A673 (cell line): Measurements from ENCODE around the gene SLC25A19. TPM values are rescaled to one million over a fixed set of nuclear protein-coding genes. Genes with fewer than 3 reads are reported as not detected.
"Not testable (repeated sequence)": the region's sequence is repeated elsewhere in the genome, so short reads cannot be mapped to it uniquely, and the experiment has no call there.

ENCODE experiments used
- BruUV-seq: library from RNA; stranded (reverse); fragments of 400-500 nt; replicated peaks from 2 replicates; lab custom pipeline; 2021; lab: Mats Ljungman, UMichigan
- CTCF ChIA-PET: fragments of 300-600 bp; sonication (Branson Sonifier 250); formaldehyde crosslinking; loops from one replicate; lab custom pipeline; 2022; ENCODE audit warnings: antibody characterized with exemption; lab: Charles Lee
- POLR2A ChIA-PET: fragments of 300-600 bp; sonication (Branson Sonifier 250); formaldehyde crosslinking; loops from one replicate; lab custom pipeline; 2022; ENCODE audit warnings: antibody characterized with exemption; ENCODE audit not compliant: low non-redundant PET; lab: Charles Lee
- DNase-seq: peaks from one replicate; pipeline ENCODE4 v3.0.0-alpha.2; 2015; ENCODE audit warnings: low spot score
- H3K27ac ChIP-seq: fragments of 200-600 bp; sonication (generic); 2 replicates; pipeline ENCODE4 v1.5.1; 2016; ENCODE audit warnings: mixed run types, low read depth, mild to moderate bottlenecking, mixed read lengths, antibody characterized with exemption, low read length; ENCODE audit not compliant: poor library complexity, severe bottlenecking
- H3K27me3 ChIP-seq: fragments of 200-600 bp; sonication (generic); replicated peaks from 2 replicates; pipeline ENCODE4 v1.6.1; 2017; ENCODE audit warnings: mixed run types, low read depth, mild to moderate bottlenecking, mixed read lengths, antibody characterized with exemption, low read length; ENCODE audit not compliant: insufficient read depth, poor library complexity
- H3K36me3 ChIP-seq: fragments of 200-600 bp; sonication (generic); 2 replicates; pipeline ENCODE4 v1.6.1; 2016; ENCODE audit warnings: mixed run types, mild to moderate bottlenecking, mixed read lengths, antibody characterized with exemption, low read length; ENCODE audit not compliant: insufficient read depth, poor library complexity, severe bottlenecking
- H3K4me1 ChIP-seq: fragments of 200-600 bp; sonication (generic); 2 replicates; pipeline ENCODE4 v1.6.1; 2017; ENCODE audit warnings: mixed run types, mild to moderate bottlenecking, mixed read lengths, antibody characterized with exemption, low read length; ENCODE audit not compliant: insufficient read depth, poor library complexity, severe bottlenecking
- H3K4me3 ChIP-seq: fragments of 200-600 bp; sonication (generic); 2 replicates; pipeline ENCODE4 v1.5.1; 2016; ENCODE audit warnings: low read depth, mixed run types, mild to moderate bottlenecking, mixed read lengths, low read length; ENCODE audit not compliant: poor library complexity, severe bottlenecking
- H3K9me3 ChIP-seq: fragments of 200-600 bp; sonication (generic); 2 replicates; pipeline ENCODE4 v1.6.1; 2016; ENCODE audit warnings: mixed run types, low read depth, mild to moderate bottlenecking, mixed read lengths, antibody characterized with exemption, low read length; ENCODE audit not compliant: poor library complexity, severe bottlenecking
- EZH2 ChIP-seq: fragments of 200-600 bp; sonication (generic); IDR thresholded peaks from 2 replicates; pipeline ENCODE4 v1.6.1; 2017; ENCODE audit warnings: borderline replicate concordance, low read depth, mild to moderate bottlenecking, mixed read lengths, antibody characterized with exemption, low read length; ENCODE audit not compliant: poor library complexity, severe bottlenecking
- intact Hi-C: fragments of 100-400 bp; cut with micrococcal nuclease; formaldehyde crosslinking; loops from one replicate; pipeline ENCODE4 v1.10.0; 2022; ENCODE audit not compliant: unreplicated experiment
- total RNA-seq: library from RNA; stranded (reverse); gene quantifications from 2 replicates; pipeline ENCODE4 v1.2.3, GENCODE V29; 2021
- TF ChIP-seq, protein P1 (sequence below): fragments of 300-800, 200-600 bp; sonication (generic); conservative IDR thresholded peaks from 2 replicates; pipeline ENCODE4 v1.5.1; 2017; ENCODE audit warnings: low read depth, mild to moderate bottlenecking, antibody characterized with exemption, low read length, moderate library complexity, mixed read lengths

SLC25A19 gene
- total RNA-seq, 1 experiment from 2014 or later: 45.0 TPM

DNA sequence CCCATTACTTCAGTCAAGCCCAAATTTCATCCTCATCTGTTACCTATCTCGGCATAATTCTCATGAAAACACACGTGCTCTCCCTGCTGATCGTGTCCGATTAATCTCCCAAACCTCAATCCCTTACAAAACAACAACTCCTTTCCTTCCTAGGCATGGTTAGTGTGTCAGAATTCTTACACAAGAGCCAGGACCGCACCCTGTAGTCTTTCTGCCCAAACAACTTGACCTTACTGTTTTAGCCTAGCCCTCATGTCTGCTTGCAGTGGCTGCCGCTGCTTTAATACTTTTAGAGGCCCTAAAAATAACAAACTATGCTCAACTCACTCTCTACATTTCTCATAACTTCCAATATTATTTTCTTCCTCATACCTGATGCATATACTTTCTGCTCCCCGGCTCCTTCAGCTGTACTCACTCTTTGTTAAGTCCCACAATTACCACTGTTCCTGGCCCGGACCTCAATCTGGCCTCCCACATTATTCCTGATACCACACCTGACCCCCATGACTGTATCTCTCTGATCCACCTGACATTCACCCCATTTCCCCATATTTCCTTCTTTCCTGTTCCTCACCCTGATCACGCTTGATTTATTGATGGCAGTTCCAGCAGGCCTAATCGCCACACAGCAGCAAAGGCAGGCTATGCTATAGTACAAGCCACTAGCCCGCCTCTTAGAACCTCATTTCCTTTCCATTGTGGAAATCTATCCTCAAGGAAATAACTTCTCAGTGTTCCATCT, 33.1 kb downstream of the SLC25A19 start:
- H3K36me3 ChIP-seq, POLR2A ChIA-PET, H3K4me1 ChIP-seq, H3K27ac ChIP-seq, H3K9me3 ChIP-seq, intact Hi-C loops, H3K4me3 ChIP-seq, BruUV-seq, H3K27me3 ChIP-seq, CTCF ChIA-PET, DNase-seq: not testable (repeated sequence)

DNA sequence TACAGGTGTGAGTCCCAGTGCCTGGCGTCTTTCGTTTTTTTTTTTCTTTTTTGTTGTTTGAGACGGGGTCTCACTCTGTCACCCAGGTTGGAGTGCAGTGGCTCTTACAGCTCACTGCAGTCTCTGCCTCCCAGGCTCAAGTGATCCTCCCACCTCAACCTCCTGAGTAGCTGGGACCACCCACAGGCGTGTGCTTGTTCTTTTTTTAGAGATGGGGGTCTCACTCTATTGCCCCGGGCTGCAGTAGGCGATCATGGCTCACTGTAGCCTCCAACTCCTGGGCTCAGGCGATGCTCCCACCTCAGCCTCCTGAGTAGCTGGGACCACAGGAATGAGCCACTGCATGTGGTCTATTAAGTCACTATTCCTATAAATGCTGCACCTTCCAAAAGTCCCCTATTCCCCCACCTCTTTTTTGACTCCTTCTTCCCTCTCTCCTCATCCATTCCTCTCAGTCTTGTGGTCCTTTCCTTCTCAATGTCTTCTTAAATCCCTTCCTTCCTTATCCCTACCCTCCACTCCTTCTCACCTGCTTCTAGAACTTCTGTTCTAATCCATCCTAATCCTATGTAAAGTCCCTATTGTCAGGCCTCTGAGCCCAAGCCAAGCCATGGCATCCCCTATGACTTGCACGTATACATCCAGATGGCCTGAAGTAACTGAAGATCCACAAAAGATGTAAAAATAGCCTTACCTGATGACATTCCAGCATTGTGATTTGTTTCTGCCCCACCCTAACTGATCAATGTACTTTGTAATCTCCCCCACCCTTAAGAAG, 37.0 kb downstream of the SLC25A19 start:
- Histone ChIP-seq H3K9me3 (no peaks in the 10 kb centered on the region), H3K27ac (no peak overlapping the region), H3K4me3 (no peak overlapping the region), H3K27me3 (no peaks in the 10 kb centered on the region), H3K4me1 (peaks cover 4% of the 10 kb centered on the region), H3K36me3 (no peaks in the 10 kb centered on the region)
- ChIA-PET POLR2A (no interaction called here), CTCF (interaction anchor here (0.7 kb wide), 1 partner anchor 93 kb away, joined by 6 read pairs; no protein-coding TSS in a partner anchor)
- TF ChIP-seq EZH2: no peak
- TF ChIP-seq, protein P1, sequence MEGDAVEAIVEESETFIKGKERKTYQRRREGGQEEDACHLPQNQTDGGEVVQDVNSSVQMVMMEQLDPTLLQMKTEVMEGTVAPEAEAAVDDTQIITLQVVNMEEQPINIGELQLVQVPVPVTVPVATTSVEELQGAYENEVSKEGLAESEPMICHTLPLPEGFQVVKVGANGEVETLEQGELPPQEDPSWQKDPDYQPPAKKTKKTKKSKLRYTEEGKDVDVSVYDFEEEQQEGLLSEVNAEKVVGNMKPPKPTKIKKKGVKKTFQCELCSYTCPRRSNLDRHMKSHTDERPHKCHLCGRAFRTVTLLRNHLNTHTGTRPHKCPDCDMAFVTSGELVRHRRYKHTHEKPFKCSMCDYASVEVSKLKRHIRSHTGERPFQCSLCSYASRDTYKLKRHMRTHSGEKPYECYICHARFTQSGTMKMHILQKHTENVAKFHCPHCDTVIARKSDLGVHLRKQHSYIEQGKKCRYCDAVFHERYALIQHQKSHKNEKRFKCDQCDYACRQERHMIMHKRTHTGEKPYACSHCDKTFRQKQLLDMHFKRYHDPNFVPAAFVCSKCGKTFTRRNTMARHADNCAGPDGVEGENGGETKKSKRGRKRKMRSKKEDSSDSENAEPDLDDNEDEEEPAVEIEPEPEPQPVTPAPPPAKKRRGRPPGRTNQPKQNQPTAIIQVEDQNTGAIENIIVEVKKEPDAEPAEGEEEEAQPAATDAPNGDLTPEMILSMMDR: no peak
- DNase-seq: no peak
- intact Hi-C loops: no loop called here
- no TSS peak for BruUV-seq

DNA sequence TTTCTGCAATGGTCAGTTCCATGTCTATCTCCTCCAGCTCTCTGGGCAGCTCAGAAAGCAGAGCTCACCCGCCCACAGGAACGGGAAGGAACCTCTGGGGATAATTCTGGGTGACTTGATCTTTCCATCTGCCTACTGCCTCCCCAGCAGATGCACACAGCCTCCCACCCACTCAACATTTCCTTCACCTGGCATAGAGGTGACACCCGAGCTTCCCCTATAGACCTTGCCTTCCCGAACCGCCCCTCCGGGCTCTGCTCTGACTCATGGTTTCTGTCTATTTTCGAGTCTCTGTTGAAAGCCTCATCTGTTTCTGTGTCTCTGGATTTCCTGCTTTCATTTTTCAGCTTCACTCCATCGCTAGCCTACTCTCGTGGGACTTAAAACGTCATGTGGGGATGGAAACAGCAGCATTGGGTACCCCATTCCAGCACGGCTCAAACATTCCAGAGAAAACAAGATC, 39.2 kb downstream of the SLC25A19 start:
- Histone ChIP-seq H3K27ac (peak overlapping the region; percentile 14), H3K4me3 (no peak overlapping the region), H3K4me1 (peaks cover 4% of the 10 kb centered on the region), H3K27me3 (no peaks in the 10 kb centered on the region), H3K36me3 (peaks cover 14% of the 10 kb centered on the region), H3K9me3 (no peaks in the 10 kb centered on the region)
- intact Hi-C loops: no loop called here
- CTCF ChIA-PET: interaction anchor here (0.6 to 1.3 kb wide), 2 partner anchors 10 to 291 kb away, joined by 4 to 6 read pairs; no protein-coding TSS in a partner anchor
- BruUV-seq: no TSS peak
- DNase-seq: peak; percentile 52
- POLR2A ChIA-PET: interaction anchor here (0.6 kb wide), 1 partner anchor 39 kb away, joined by 5 read pairs; the partner anchor contains the start of gene SLC25A19
- TF ChIP-seq, protein P1: no peak
- TF ChIP-seq EZH2: no peak
